HG03196 (cell line): ENCODE measurements around the gene HDAC4.

Experiments used
- ATAC-seq: cut with Tn5 transposase; IDR thresholded peaks from one replicate; pipeline ENCODE4 v1.9.1; 2021; ENCODE audit not compliant: unreplicated experiment

HDAC4 gene

GRCh38 chr2:239211396-239212094 is 189.3 kb downstream of the HDAC4 start:
- no peak for ATAC-seq

- no peak for ATAC-seq
Observed at GRCh38 chr2:239209783-239210182, 191.0 kb downstream of the HDAC4 start.

- ATAC-seq, result no peak
Observed at GRCh38 chr2:239208465-239209180, 192.2 kb downstream of the HDAC4 start.

DNA sequence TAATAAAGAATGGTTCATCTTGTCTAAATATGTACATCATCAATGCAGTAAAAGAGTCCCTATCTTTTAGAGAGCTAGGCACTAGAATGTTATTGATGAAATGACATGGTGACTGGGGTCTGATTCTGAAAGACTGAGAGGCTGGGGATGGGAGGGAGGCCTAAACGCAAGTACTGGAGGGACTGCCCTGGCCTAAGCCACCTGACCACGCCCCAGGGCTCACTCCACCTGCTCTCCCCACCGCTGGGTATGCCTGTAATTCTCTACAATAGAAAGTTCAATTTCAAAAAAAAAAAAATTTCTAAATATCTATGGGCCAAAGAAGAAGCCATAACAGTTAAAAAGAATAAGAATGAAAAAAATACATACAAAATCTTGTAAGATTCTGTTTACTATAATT is 194.0 kb downstream of the HDAC4 start:
- no peak for ATAC-seq

DNA sequence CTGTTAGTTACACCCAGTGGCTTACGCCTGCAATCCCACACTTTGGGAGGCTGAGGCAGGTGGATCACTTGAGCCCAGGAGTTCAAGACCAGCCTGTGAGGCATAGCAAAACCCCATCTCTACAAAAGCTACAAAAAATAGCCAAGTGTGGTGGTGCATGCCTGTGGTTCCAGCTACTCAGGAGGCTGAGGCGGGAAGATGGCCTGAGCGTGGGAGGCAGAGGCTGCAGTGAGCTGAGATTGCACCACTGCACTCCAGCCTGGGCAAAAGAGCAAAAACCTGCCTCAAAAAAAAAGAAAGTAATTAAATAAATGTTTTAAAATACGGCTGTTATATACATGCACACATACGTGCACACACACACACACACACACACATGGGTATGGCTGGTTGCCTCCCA is 194.8 kb downstream of the HDAC4 start:
- ATAC-seq, result no peak

- ATAC-seq, result no peak
Observed at GRCh38 chr2:239204876-239205468, 195.8 kb downstream of the HDAC4 start.

- no peak for ATAC-seq
Observed at GRCh38 chr2:239204136-239204875, 196.5 kb downstream of the HDAC4 start.

GRCh38 chr2:239203443-239204135 is 197.2 kb downstream of the HDAC4 start:
- ATAC-seq, result no peak

- no peak for ATAC-seq
Observed at GRCh38 chr2:239202836-239203235, 198.0 kb downstream of the HDAC4 start.

DNA sequence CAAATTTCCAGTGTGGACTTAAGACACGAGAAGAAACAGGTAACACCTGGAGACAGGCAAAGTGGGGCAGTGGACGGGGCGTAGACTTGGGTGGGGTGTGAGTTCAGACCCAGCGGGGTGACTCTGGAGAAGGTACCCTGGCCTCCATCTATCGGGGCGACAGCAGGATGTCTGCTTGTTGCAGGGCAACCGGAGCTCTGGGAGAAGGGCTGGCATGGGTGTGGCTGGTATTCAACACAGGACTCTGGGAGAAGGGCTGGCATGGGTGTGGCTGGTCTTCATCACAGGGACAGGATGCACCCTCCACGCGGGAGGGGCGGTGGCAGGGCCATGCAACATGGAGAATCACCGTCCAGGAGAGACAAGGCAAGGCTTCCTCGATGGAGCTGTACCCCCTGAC is 198.5 kb downstream of the HDAC4 start:
- ATAC-seq, result no peak

DNA sequence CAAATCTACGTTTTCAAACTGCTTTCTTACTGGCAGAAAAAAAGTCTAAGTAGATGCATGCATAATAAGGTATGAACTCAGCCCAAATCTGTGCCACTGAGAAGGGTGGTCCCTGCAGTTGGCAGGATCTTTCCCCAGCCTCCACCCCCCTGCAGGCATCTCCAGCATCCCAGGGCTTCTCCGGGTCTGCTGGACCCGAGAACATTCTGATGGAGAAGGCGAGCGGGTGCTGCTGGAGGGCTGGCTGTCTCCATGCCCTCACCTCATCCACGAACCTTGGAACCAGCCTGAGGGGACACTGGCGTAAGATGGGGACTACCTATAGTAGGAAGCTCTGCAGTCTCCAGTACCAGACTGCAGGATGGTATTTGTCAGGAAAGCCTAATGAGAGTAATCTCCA is 198.9 kb downstream of the HDAC4 start:
- no peak for ATAC-seq

DNA sequence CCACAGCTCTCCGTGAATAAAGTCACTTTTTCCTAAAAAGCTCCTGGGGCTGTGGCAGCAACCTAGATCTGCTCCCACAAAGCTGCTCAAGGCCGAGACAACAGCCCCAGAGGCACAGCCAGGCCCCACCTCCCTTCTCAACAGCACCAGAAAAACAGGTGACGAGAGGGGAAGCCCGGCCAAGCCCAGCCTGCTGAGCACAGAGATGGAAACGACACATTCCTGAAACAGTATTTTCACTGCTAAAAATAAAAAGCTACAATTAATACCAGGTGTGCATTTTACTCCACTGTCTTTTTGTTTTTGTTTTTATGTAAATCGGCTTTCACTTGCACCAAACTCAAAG is 199.3 kb downstream of the HDAC4 start:
- ATAC-seq, result no peak

GRCh38 chr2:239200646-239201530 is 199.9 kb downstream of the HDAC4 start:
- no peak for ATAC-seq

GRCh38 chr2:239199041-239199768 is 201.6 kb downstream of the HDAC4 start:
- no peak for ATAC-seq

- no peak for ATAC-seq
Observed at GRCh38 chr2:239198221-239198620, 202.6 kb downstream of the HDAC4 start.

- ATAC-seq, result no peak
Observed at GRCh38 chr2:239197146-239197545, 203.7 kb downstream of the HDAC4 start.

GRCh38 chr2:239196474-239197021 is 204.3 kb downstream of the HDAC4 start:
- ATAC-seq, result no peak

DNA sequence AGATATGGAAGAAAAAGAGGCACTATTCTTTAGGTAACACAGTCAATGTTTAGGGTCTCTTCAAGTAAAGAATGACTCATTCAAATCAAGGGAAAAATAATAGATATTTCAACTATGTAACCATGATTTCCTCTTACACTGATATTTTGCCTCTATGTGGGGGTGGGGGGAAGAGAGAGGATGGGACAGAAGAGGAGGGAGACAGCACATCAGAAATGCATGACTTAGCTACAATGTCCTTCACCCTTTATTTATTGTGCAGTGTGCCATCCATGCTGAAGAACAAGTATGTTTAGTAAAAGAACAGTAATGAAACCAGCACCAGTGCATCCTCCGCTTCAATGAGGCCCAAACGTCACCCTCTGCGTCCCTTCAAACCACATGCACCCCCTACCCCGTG is 204.8 kb downstream of the HDAC4 start:
- no peak for ATAC-seq

DNA sequence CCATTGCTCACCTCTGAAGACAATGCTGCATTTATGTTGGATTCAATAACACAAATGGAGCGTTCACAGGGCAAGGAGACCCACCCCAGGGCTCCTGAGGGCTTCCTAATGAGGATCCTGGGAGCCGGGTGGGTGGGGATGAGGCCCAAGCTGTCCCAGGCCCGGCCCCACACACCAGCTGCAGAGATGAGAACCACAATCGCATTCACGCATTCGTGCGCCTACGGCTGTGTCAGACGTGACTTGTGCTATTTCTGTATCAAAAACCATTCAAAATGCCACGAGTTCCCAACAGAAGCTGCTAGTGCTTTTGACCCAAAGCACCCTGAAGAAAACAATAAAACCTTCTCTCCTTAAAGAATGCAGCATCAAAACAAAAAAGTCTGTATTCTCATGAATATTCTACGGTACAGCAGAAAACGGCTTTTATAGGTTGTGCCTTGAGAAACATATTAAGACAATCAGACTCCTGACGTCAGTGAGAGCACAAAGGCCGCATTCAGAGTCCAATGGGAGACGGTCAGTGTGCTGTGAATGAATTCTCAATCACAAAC is 205.4 kb downstream of the HDAC4 start:
- no peak for ATAC-seq
